GM20000 (cell line): ENCODE measurements around the gene NOL11.

ENCODE experiments used
- DNase-seq: peaks from one replicate; pipeline ENCODE4 v3.0.0; 2012; ENCODE audit warnings: low spot score
- TF ChIP-seq, protein P1 (sequence below): IDR thresholded peaks from 2 replicates; pipeline ENCODE4 v1.5.1; 2012; ENCODE audit warnings: mild to moderate bottlenecking, control low read depth; ENCODE audit errors: extremely low read depth, missing control alignments

NOL11 gene

DNA sequence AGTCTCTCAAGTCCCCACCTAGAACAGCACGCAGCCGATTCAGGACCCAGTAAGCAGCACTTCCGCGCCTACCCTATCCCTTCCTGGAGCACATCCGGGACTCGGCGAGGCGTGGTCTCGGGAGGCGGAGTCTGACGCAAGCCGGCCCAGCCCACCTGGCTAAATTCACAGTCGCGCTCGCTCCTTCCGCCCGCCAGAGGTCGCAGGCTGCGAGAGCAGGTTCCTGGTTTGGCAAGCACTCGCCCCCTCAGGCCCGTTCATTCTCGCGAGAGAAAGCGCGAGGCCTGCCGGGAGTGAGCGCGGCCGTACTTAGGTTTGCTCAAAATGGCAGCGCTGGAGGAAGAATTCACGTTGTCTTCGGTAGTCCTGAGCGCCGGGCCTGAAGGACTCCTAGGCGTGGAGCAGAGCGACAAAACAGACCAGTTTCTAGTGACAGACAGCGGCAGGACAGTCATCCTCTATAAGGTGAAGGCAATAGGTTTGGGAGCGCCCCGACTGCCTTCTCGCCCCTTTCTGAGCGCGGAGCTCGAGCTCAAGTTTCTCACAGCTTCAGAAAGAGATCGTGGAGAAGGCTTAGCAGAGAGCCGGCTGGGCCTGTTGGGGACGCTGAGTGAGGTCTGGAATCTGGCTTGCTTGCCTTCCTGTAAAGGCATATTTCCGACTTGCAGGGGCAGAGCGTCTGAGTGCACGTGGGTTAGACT, at the start of gene NOL11:
TSS of gene NOL11 (plus strand) at position 313 of the 701 bp plus-strand sequence. CDS start at position 325, 12 bp downstream.
- TF ChIP-seq, protein P1, sequence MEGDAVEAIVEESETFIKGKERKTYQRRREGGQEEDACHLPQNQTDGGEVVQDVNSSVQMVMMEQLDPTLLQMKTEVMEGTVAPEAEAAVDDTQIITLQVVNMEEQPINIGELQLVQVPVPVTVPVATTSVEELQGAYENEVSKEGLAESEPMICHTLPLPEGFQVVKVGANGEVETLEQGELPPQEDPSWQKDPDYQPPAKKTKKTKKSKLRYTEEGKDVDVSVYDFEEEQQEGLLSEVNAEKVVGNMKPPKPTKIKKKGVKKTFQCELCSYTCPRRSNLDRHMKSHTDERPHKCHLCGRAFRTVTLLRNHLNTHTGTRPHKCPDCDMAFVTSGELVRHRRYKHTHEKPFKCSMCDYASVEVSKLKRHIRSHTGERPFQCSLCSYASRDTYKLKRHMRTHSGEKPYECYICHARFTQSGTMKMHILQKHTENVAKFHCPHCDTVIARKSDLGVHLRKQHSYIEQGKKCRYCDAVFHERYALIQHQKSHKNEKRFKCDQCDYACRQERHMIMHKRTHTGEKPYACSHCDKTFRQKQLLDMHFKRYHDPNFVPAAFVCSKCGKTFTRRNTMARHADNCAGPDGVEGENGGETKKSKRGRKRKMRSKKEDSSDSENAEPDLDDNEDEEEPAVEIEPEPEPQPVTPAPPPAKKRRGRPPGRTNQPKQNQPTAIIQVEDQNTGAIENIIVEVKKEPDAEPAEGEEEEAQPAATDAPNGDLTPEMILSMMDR: peak; percentile 89

DNA sequence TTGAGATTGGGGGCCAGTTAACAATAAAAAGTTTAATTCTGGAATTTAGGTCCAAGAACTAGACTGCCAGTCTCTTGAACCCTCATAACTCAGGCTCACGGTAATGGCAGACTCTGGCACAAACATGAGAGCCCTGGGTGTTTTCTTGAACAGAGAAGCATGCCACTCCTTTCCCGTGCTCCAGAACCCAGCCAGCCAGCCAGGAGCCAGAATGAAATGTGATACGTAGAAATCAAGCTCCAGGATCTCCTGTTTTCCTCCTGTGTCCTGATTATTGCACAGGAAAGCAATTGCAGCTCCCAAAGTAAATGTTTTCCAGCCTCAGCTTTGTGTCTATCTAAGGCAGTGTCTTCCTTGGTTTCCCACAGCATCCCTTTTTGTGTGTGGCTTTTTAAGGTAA, 46.2 kb upstream of the NOL11 start:
- DNase-seq: no peak
- TF ChIP-seq, protein P1: no peak

More for the DNA sequence above, at the start of gene NOL11:
- DNase-seq: peak; percentile 95

DNA sequence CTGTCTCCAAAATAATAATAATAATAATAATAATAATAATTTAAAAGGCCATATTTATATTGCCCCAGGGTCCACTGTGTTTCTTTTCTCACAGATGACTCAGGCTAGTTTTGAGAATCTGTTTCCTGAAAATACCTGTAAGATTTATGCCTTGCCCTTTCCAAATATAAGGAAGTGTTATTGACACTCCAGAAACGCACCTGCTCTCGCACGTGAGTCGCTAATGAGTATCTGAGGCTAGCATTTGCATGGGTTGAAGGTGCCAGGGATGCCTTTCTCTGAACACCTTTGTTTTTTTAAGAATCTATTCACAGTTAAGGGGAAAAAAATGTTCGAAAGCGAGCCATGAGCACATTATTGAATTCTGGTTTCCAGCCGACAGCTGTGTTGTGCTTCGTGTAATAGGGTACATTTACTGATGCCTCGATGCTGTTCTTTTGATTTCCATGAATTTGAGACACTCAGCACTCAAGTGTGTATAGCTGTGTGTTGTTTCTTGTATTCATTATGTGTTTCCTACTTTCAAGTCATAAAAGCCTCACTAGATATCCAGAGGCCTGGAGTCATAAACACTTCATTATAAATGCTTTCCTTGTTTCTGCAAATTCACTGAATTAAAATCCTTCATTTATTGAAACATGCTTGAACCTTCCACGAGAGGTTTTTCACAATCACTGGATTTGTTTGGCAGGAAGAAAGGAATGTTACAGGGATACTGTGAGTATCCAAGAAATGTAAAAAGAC, 45.0 kb upstream of the NOL11 start:
- DNase-seq: no peak
- TF ChIP-seq, protein P1: no peak

DNA sequence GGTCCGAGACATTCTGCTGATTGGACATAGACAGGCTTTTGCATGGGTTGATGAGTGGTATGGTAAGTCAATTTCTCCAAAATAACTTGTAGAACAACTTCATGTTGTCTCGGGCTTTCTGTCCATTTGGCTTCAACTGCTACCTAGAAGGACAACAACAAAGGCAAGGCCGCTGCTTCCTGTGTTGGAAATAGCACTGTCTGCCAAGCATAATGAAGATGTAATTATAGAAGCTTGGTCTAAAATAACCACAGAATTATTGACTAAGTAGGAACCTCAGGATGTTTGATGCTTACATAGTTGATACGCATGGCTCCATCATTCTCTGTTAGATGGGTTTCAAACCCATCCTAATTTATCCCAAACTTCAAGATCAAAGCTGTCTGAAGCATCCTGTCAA, 42.3 kb upstream of the NOL11 start:
- DNase-seq: no peak
- TF ChIP-seq, protein P1: no peak

DNA sequence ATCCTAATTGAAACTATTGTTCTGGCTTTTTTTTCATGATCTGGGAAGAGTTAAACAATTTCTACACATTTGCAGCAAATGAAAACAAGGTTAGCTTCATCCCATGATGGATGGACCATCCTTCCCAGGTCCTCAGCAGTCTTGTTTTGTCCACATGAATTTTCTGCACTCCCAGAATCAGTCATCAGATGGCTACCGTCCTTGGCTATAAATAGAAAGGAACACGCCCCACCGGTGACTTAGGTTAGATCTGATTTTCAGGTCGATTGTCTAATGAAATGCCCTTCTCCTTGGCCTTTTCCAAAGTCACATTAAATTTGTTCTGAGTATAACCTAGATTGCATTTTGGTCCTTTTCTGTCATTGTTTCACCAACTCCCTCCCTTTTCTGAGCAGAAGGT, 41.4 kb upstream of the NOL11 start:
- TF ChIP-seq, protein P1: no peak
- no peak for DNase-seq

DNA sequence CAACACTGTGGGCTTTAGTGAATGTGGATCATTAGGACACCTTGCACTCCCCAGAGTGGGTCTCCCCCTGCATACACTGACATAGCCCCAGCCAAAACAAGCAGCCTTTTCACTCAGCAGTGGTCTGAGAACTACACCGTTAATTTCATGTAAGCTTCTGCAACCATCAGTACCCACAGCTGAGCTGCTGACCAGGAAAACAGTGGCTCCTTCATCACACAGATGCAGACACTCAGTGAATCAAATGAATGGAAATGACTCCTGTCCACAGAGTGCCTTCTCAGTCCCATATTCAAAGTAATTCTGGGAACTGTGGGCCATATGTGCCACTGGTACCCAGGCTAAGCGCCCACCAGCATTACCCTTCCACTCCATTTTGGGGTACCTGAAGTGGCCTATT, 39.3 kb upstream of the NOL11 start:
- TF ChIP-seq, protein P1: no peak
- DNase-seq: no peak

DNA sequence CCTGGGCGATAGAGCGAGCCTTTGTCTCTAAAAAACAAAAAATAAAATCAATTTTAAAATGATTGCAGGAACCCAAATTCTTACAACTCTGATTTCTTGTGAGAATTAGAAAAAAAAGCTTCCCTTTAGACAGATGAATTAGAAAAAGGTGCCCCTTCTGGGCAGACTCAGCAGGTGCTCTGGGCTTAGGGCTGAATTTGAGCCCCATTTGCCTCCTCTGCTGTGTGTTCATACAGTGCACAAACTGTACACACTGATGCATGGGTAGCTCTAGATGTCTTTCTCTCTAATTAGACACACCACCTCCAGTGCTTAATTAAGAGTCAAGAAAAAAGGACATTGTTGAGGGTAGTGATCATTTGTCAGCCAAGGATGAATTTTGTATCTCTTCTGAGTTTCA, 38.5 kb upstream of the NOL11 start:
- TF ChIP-seq, protein P1: no peak
- no peak for DNase-seq
